ENCODE data around the gene KRTAP3-1. TPM values are rescaled to one million over a fixed set of nuclear protein-coding genes. Genes with fewer than 3 reads are reported as not detected.

The KRTAP3-1 gene
- total RNA-seq, 4 donors from 2014 or later: not detected

GRCh38 chr17:40980117-40980516 lies 28.8 kb downstream of the KRTAP3-1 start:
- 69 to 77% methylated on average over 2 of the region's 3 CpGs for WGBS, 2 donors (ENCODE audit: low coverage in 1 of 2)
- Histone ChIP-seq H3K36me3 (no peaks in the 10 kb centered on the region), H3K4me3 (no peak overlapping the region), H3K27ac (no peak overlapping the region), H3K27me3 (peaks cover 26% of the 10 kb centered on the region), H3K9me3 (no peaks in the 10 kb centered on the region), H3K4me1 (peaks cover 0 to 8% (median 0%) of the 10 kb centered on the region in 3 donors)
- TF ChIP-seq POLR2AphosphoS5 (IDR thresholded peaks at IDR 0.05): no peak
- no peak for TF ChIP-seq EP300 (IDR thresholded peaks at IDR 0.05)
- TF ChIP-seq POLR2A (IDR thresholded peaks at IDR 0.05): no peak
- TF ChIP-seq, protein P1, sequence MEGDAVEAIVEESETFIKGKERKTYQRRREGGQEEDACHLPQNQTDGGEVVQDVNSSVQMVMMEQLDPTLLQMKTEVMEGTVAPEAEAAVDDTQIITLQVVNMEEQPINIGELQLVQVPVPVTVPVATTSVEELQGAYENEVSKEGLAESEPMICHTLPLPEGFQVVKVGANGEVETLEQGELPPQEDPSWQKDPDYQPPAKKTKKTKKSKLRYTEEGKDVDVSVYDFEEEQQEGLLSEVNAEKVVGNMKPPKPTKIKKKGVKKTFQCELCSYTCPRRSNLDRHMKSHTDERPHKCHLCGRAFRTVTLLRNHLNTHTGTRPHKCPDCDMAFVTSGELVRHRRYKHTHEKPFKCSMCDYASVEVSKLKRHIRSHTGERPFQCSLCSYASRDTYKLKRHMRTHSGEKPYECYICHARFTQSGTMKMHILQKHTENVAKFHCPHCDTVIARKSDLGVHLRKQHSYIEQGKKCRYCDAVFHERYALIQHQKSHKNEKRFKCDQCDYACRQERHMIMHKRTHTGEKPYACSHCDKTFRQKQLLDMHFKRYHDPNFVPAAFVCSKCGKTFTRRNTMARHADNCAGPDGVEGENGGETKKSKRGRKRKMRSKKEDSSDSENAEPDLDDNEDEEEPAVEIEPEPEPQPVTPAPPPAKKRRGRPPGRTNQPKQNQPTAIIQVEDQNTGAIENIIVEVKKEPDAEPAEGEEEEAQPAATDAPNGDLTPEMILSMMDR (IDR thresholded peaks at IDR 0.05): no peak
- no peak for ATAC-seq

DNA sequence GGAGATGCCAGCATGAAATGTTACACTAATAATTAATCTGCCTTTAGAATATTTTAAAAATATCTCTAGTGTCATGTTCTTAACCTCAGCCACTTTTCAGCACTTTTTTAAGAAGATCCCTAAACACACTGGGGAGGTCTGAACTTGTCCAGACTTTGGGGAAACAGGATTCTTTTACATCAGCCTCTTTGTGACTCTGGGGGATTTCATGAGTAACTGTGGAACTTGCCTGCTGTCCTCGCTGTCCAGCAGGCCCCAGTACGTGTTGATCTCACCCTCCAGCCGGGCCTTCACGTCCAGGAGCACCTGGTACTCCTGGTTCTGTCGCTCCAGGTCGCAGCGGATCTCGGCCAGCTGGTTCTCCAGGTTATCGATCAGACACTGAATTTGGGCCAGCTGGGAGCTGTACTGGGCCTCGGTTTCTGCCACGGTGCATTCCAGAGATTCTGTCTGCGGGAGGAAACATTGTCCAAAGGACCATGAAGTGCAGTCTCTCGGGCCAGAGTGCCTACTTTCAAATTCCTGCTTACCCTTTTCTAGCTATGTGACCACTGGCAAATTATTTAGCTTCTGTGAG lies 30.3 kb downstream of the KRTAP3-1 start:
- Histone ChIP-seq H3K36me3 (no peaks in the 10 kb centered on the region), H3K9me3 (no peaks in the 10 kb centered on the region), H3K4me3 (no peak overlapping the region), H3K27me3 (peaks cover 25% of the 10 kb centered on the region), H3K27ac (no peak overlapping the region), H3K4me1 (peaks cover 0 to 8% (median 0%) of the 10 kb centered on the region in 3 donors)
- WGBS, 2 donors (ENCODE audit: low coverage in 1 of 2): 76% methylated on average over 10 of the region's 13 CpGs; no CpG with 5 or more reads in 1 of the 2 donors
- ATAC-seq: no peak
- TF ChIP-seq POLR2AphosphoS5 (IDR thresholded peaks at IDR 0.05) (no peak), EP300 (IDR thresholded peaks at IDR 0.05) (no peak), POLR2A (IDR thresholded peaks at IDR 0.05) (no peak)
- TF ChIP-seq, protein P1 (IDR thresholded peaks at IDR 0.05): no peak

- Histone ChIP-seq H3K27ac (no peak overlapping the region), H3K4me3 (no peak overlapping the region), H3K36me3 (no peaks in the 10 kb centered on the region), H3K27me3 (peaks cover 20% of the 10 kb centered on the region), H3K9me3 (no peaks in the 10 kb centered on the region), H3K4me1 (peaks cover 0 to 3% (median 0%) of the 10 kb centered on the region in 3 donors)
- no peak for ATAC-seq
- TF ChIP-seq POLR2A (IDR thresholded peaks at IDR 0.05) (no peak), EP300 (IDR thresholded peaks at IDR 0.05) (no peak), POLR2AphosphoS5 (IDR thresholded peaks at IDR 0.05) (no peak)
- TF ChIP-seq, protein P1 (IDR thresholded peaks at IDR 0.05): no peak
Measured at GRCh38 chr17:40975516-40975915, 33.4 kb downstream of the KRTAP3-1 start.

- Histone ChIP-seq H3K4me3 (no peak overlapping the region), H3K4me1 (no peaks in the 10 kb centered on the region), H3K9me3 (no peaks in the 10 kb centered on the region), H3K27me3 (peaks cover 20% of the 10 kb centered on the region), H3K27ac (no peak overlapping the region), H3K36me3 (no peaks in the 10 kb centered on the region)
- TF ChIP-seq, protein P1 (IDR thresholded peaks at IDR 0.05): no peak
- no peak for TF ChIP-seq POLR2AphosphoS5 (IDR thresholded peaks at IDR 0.05)
- 82 to 90% methylated on average over 1 to 3 of the region's 3 CpGs for WGBS, 2 donors (ENCODE audit: low coverage in 1 of 2)
- ATAC-seq: no peak
Measured at GRCh38 chr17:40974366-40974765, 34.6 kb downstream of the KRTAP3-1 start.

DNA sequence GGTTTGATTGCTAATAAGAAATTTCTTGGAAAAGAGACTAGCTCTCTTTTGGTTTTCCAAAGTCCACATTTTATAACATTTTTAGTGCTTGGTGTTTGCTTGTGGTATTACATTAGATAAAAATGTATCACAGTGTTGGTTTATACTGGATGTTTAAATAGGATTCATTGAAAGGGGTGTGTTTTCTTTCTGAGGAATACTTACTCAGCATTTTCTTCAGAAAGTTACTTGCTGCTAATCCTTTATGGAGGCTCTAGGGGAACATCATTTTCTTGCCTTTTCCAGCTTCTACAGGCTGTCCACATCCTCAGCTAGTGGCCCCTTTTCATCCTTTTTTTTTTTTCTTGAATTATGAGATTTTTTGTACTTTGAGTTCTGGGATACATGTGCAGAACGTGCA lies 41.3 kb downstream of the KRTAP3-1 start:
- Histone ChIP-seq H3K4me1 (no peaks in the 10 kb centered on the region), H3K9me3 (no peaks in the 10 kb centered on the region), H3K4me3 (no peak overlapping the region), H3K27me3 (no peaks in the 10 kb centered on the region), H3K36me3 (no peaks in the 10 kb centered on the region), H3K27ac (no peak overlapping the region)
- no peak for ATAC-seq
- 71 to 100% methylated on average over 1 of the region's 1 CpG for WGBS, 2 donors (ENCODE audit: low coverage in 1 of 2)
- TF ChIP-seq POLR2AphosphoS5 (IDR thresholded peaks at IDR 0.05) (no peak), POLR2A (IDR thresholded peaks at IDR 0.05) (no peak)
- TF ChIP-seq, protein P1 (IDR thresholded peaks at IDR 0.05): no peak
